OCI-LY3 (cell line): ENCODE measurements around the gene CD96.

ENCODE experiments used
- EZH2phosphoT487 ChIP-seq: fragments of 200-600 bp; shearing (Covaris generic); IDR thresholded peaks from 2 replicates; pipeline ENCODE4 v1.6.1; 2018; ENCODE audit warnings: antibody characterized with exemption, mixed run types, low read depth
- TF ChIP-seq, protein P1 (sequence below): fragments of 200-600, 300-600 bp; sonication (generic); IDR thresholded peaks from 2 replicates; pipeline ENCODE4 v1.5.1; 2014; ENCODE audit warnings: antibody characterized with exemption, low read length, low read depth

DNA sequence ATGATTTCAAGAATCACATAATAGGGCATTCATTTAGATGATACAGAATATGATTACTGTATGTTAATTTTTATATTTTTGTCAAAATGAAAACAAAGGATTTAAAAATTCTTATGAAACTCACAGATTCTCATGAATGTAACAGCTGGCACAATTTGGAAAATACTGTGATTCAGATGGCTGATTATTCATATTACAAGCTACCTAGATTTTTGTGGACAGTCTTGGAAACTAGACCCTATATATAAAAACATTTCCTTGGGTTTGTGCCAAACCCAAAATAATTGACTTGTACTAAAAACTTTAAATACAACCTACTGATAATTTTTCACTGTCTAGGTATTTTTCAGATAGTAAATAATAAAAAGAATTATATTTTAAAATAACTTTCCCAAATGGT is 26.9 kb downstream of the CD96 start:
- no peak for TF ChIP-seq EZH2phosphoT487
- TF ChIP-seq, protein P1, sequence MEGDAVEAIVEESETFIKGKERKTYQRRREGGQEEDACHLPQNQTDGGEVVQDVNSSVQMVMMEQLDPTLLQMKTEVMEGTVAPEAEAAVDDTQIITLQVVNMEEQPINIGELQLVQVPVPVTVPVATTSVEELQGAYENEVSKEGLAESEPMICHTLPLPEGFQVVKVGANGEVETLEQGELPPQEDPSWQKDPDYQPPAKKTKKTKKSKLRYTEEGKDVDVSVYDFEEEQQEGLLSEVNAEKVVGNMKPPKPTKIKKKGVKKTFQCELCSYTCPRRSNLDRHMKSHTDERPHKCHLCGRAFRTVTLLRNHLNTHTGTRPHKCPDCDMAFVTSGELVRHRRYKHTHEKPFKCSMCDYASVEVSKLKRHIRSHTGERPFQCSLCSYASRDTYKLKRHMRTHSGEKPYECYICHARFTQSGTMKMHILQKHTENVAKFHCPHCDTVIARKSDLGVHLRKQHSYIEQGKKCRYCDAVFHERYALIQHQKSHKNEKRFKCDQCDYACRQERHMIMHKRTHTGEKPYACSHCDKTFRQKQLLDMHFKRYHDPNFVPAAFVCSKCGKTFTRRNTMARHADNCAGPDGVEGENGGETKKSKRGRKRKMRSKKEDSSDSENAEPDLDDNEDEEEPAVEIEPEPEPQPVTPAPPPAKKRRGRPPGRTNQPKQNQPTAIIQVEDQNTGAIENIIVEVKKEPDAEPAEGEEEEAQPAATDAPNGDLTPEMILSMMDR, result no peak
